Neural progenitor cell (in vitro differentiated cells): ENCODE results near the gene NHP2. TPM values are rescaled to one million over a fixed set of nuclear protein-coding genes. Genes with fewer than 3 reads are reported as not detected.

Experiments
- DNase-seq: peaks from one replicate; pipeline ENCODE4 v3.0.0-alpha.2; 2016; ENCODE audit warnings: low spot score
- H2AFZ ChIP-seq: fragments of 200-600 bp; sonication (generic); replicated peaks from 2 replicates; pipeline ENCODE4 v1.6.1; 2016; ENCODE audit warnings: antibody characterized with exemption
- H3F3A ChIP-seq: fragments of 200-600 bp; sonication (generic); 2 replicates; pipeline ENCODE4 v1.6.1; 2016; ENCODE audit warnings: antibody characterized with exemption, low read depth
- H3K27ac ChIP-seq: fragments of 200-600 bp; sonication (generic); 2 replicates; pipeline ENCODE4 v1.5.1; 2016; ENCODE audit warnings: mild to moderate bottlenecking
- H3K27me3 ChIP-seq: fragments of 200-600 bp; sonication (generic); 2 replicates; pipeline ENCODE4 v1.6.1; 2016; ENCODE audit warnings: mild to moderate bottlenecking, moderate library complexity
- H3K36me3 ChIP-seq: fragments of 200-600 bp; sonication (generic); 2 replicates; pipeline ENCODE4 v1.5.1; 2016
- H3K4me1 ChIP-seq: fragments of 200-600 bp; sonication (generic); 2 replicates; pipeline ENCODE4 v1.6.1; 2016; ENCODE audit warnings: mixed run types
- H3K4me2 ChIP-seq: fragments of 200-600 bp; sonication (generic); 2 replicates; pipeline ENCODE4 v1.6.1; 2016
- H3K4me3 ChIP-seq: fragments of 200-600 bp; sonication (generic); 2 replicates; pipeline ENCODE4 v1.5.1; 2016
- H3K79me2 ChIP-seq: fragments of 200-600 bp; sonication (generic); 2 replicates; pipeline ENCODE4 v1.6.1; 2016; ENCODE audit warnings: low read depth
- H3K9ac ChIP-seq: fragments of 200-600 bp; sonication (generic); 2 replicates; pipeline ENCODE4 v1.6.1; 2016
- H3K9me3 ChIP-seq: fragments of 200-600 bp; sonication (generic); 2 replicates; pipeline ENCODE4 v1.5.1; 2016; ENCODE audit warnings: low read depth
- H4K20me1 ChIP-seq: fragments of 200-600 bp; sonication (generic); 2 replicates; pipeline ENCODE4 v1.6.1; 2016; ENCODE audit warnings: low read depth
- H3K27ac Mint-ChIP-seq: 3 replicates; pipeline ENCODE4 v1.8.0; 2021; ENCODE audit warnings: mixed read lengths
- H3K27me3 Mint-ChIP-seq: 2 replicates; pipeline ENCODE4 v1.8.0; 2022; ENCODE audit warnings: low read depth, mild to moderate bottlenecking, inconsistent platforms, moderate library complexity, mixed read lengths; ENCODE audit not compliant: insufficient read depth
- H3K36me3 Mint-ChIP-seq: 3 replicates; pipeline ENCODE4 v1.8.0; 2021; ENCODE audit warnings: mixed read lengths
- H3K4me1 Mint-ChIP-seq: 3 replicates; pipeline ENCODE4 v1.8.0; 2021; ENCODE audit warnings: mixed read lengths
- H3K4me3 Mint-ChIP-seq: 3 replicates; pipeline ENCODE4 v1.8.0; 2021; ENCODE audit warnings: mild to moderate bottlenecking, moderate library complexity, mixed read lengths
- H3K9me3 Mint-ChIP-seq: 3 replicates; pipeline ENCODE4 v1.8.0; 2020; ENCODE audit warnings: mixed read lengths
- EZH2 ChIP-seq: fragments of 200-600 bp; sonication (generic); IDR thresholded peaks from 2 replicates; pipeline ENCODE4 v1.6.1; 2017; ENCODE audit warnings: antibody characterized with exemption, mild to moderate bottlenecking, moderate library complexity
- EZH2phosphoT487 ChIP-seq: fragments of 200-600 bp; sonication (generic); IDR thresholded peaks from 2 replicates; pipeline ENCODE4 v1.6.1; 2017; ENCODE audit warnings: antibody characterized with exemption
- total RNA-seq: library from RNA; depleted of rRNA; stranded (reverse); fragments of >200 nt; gene quantifications from 2 replicates; pipeline ENCODE4 v1.2.3, GENCODE V29; 2015; ENCODE audit warnings: low replicate concordance
- TF ChIP-seq, protein P1 (sequence below): fragments of 200-600 bp; sonication (generic); IDR thresholded peaks from 2 replicates; pipeline ENCODE4 v1.5.1; 2017; ENCODE audit warnings: antibody characterized with exemption, mild to moderate bottlenecking

NHP2 gene
- total RNA-seq, 1 donor from 2014 or later = 357 TPM

DNA sequence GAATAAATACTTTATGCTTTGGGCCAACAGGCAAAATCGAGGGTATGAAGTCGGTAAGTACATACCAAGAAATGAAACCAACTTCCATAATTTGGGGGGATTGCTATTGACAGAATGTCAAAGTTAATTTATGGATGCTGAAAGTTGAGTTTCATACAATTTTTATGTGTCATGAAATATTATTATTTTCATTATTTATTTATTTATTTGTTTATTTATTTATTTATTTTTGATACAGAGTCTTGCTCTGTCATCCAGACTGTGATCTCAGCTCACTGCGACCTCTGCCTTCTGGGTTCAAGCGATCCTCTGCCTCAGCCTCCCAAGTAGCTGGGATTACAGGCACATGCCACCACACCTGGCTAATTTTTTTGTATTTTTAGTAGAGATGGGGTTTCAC, 38.0 kb upstream of the NHP2 start:
- Histone ChIP-seq H2AFZ (no peak overlapping the region), H3K4me1 (peaks cover 11% of the 10 kb centered on the region), H3K27ac (no peak overlapping the region), H3K4me2 (no peak overlapping the region), H3K36me3 (no peaks in the 10 kb centered on the region), H3K4me3 (no peak overlapping the region), H4K20me1 (no peaks in the 10 kb centered on the region), H3K9ac (no peak overlapping the region), H3K79me2 (no peaks in the 10 kb centered on the region), H3F3A (peaks cover 12% of the 10 kb centered on the region), H3K9me3 (no peaks in the 10 kb centered on the region), H3K27me3 (no peaks in the 10 kb centered on the region)
- Mint-ChIP-seq H3K36me3 (no peaks in the 10 kb centered on the region), H3K4me3 (no peak overlapping the region), H3K9me3 (peaks cover 11% of the 10 kb centered on the region), H3K27me3 (peaks cover 3% of the 10 kb centered on the region), H3K27ac (no peak overlapping the region), H3K4me1 (peaks cover 23% of the 10 kb centered on the region)
- TF ChIP-seq EZH2phosphoT487 = no peak
- TF ChIP-seq, protein P1, sequence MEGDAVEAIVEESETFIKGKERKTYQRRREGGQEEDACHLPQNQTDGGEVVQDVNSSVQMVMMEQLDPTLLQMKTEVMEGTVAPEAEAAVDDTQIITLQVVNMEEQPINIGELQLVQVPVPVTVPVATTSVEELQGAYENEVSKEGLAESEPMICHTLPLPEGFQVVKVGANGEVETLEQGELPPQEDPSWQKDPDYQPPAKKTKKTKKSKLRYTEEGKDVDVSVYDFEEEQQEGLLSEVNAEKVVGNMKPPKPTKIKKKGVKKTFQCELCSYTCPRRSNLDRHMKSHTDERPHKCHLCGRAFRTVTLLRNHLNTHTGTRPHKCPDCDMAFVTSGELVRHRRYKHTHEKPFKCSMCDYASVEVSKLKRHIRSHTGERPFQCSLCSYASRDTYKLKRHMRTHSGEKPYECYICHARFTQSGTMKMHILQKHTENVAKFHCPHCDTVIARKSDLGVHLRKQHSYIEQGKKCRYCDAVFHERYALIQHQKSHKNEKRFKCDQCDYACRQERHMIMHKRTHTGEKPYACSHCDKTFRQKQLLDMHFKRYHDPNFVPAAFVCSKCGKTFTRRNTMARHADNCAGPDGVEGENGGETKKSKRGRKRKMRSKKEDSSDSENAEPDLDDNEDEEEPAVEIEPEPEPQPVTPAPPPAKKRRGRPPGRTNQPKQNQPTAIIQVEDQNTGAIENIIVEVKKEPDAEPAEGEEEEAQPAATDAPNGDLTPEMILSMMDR = no peak
- TF ChIP-seq EZH2 = no peak
- DNase-seq = no peak

DNA sequence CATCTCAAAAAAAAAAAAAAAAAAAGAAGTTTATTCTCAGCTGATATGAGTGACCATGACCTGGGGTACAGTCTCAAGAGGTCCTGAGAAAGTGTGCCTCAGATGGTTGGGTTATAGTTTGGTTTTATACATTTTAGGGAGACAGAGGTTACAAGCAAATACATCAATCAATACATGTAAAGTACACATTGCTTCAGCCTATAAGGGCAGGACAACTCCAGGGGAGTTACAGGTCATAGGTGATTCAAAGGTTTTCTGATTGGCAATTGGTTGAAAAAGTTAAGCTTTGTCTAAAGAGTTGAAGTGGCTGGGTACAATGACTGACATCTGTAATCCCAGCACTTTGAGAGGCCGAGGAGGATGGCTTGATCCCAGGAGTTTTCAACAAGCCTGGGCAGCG, 35.7 kb upstream of the NHP2 start:
- no peaks in the 10 kb centered on the region for H4K20me1 ChIP-seq
- H3K4me3 Mint-ChIP-seq = no peak overlapping the region
- H3K4me2 ChIP-seq = no peak overlapping the region
- H3K27ac Mint-ChIP-seq = no peak overlapping the region
- H3K27ac ChIP-seq = no peak overlapping the region
- no peaks in the 10 kb centered on the region for H3K9me3 ChIP-seq
- no peak for DNase-seq
- H3K36me3 ChIP-seq = no peaks in the 10 kb centered on the region
- peaks cover 3% of the 10 kb centered on the region for H3K27me3 Mint-ChIP-seq
- H3K36me3 Mint-ChIP-seq = no peaks in the 10 kb centered on the region
- H3K4me3 ChIP-seq = no peak overlapping the region
- no peak overlapping the region for H3K9ac ChIP-seq
- H3K4me1 ChIP-seq = no peaks in the 10 kb centered on the region
- H2AFZ ChIP-seq = no peak overlapping the region
- peaks cover 8% of the 10 kb centered on the region for H3K4me1 Mint-ChIP-seq
- TF ChIP-seq EZH2phosphoT487 (no peak), EZH2 (no peak)
- TF ChIP-seq, protein P1 = no peak
- H3K79me2 ChIP-seq = no peaks in the 10 kb centered on the region
- H3K27me3 ChIP-seq = no peaks in the 10 kb centered on the region
- peaks cover 7% of the 10 kb centered on the region for H3K9me3 Mint-ChIP-seq
- no peaks in the 10 kb centered on the region for H3F3A ChIP-seq

DNA sequence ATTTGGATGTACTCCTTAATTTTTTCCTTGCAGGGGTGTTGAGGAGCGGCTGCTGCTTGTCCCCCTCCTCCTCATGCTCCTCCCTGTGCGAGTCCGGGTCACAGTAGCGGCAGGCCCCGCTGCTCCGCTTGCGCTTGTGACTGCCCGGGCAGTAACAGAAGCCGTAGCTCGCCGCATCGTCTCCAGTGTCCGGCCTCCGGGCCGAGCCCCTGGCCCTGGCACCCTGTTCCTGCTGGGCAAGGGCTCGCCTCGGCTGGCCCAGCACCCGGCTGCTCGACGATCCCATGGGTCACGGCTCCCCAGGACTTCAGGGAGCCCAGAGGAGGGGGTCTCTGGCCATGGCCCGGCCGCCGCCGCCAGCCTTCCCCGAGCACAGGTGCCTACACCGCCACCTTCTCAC, 33.3 kb upstream of the NHP2 start, which contains the start of gene GMCL2:
GMCL2 (minus strand) TSS at position 358 of the 400 bp plus-strand sequence; CDS start at position 286, 72 bp downstream.
- Mint-ChIP-seq H3K27ac (no peak within 1 kb of the TSS), H3K4me1 (peaks cover 2% of the 10 kb centered on the region), H3K27me3 (peaks cover 6% of the 10 kb centered on the region), H3K4me3 (no peak within 1 kb of the TSS), H3K9me3 (no peaks in the 10 kb centered on the region), H3K36me3 (no peaks in the 10 kb centered on the region)
- Histone ChIP-seq H3K4me1 (no peaks in the 10 kb centered on the region), H3K9ac (no peak within 1 kb of the TSS), H3K4me3 (no peak within 1 kb of the TSS), H3K27ac (no peak within 1 kb of the TSS), H3K79me2 (no peaks in the 10 kb centered on the region), H3K4me2 (no peak within 1 kb of the TSS), H2AFZ (no peak within 1 kb of the TSS), H3K36me3 (no peaks in the 10 kb centered on the region), H3K27me3 (no peaks in the 10 kb centered on the region), H3K9me3 (no peaks in the 10 kb centered on the region), H4K20me1 (no peaks in the 10 kb centered on the region), H3F3A (no peaks in the 10 kb centered on the region)
- TF ChIP-seq EZH2phosphoT487 = no peak
- no peak for TF ChIP-seq EZH2
- TF ChIP-seq, protein P1 = no peak
- DNase-seq = no peak
